HG03378 (cell line): ENCODE data around the gene HAVCR1.
"Not testable (repeated sequence)": the region's sequence is repeated elsewhere in the genome, so short reads cannot be mapped to it uniquely, and the experiment has no call there.

Experiments
- ATAC-seq: cut with Tn5 transposase; IDR thresholded peaks from one replicate; pipeline ENCODE4 v1.9.1; 2021; ENCODE audit warnings: mild to moderate bottlenecking, moderate library complexity; ENCODE audit not compliant: unreplicated experiment

The HAVCR1 gene

GRCh38 chr5:157051604-157052245 is 7.2 kb downstream of the HAVCR1 start:
- no peak for ATAC-seq

GRCh38 chr5:157050050-157050449 is 8.9 kb downstream of the HAVCR1 start:
- no peak for ATAC-seq

GRCh38 chr5:157049605-157050004 is 9.3 kb downstream of the HAVCR1 start:
- no peak for ATAC-seq

GRCh38 chr5:157047898-157048297 is 11.0 kb downstream of the HAVCR1 start:
- ATAC-seq = peak; percentile 58

- ATAC-seq = not testable (repeated sequence)
Observed at GRCh38 chr5:157047016-157047415, 11.9 kb downstream of the HAVCR1 start.

GRCh38 chr5:157046041-157046440 is 12.9 kb downstream of the HAVCR1 start:
- no peak for ATAC-seq

- no peak for ATAC-seq
Observed at GRCh38 chr5:157045601-157046000, 13.3 kb downstream of the HAVCR1 start.

- no peak for ATAC-seq
Observed at GRCh38 chr5:157038568-157039187, 20.2 kb downstream of the HAVCR1 start.

GRCh38 chr5:157034106-157035072 is 24.5 kb downstream of the HAVCR1 start:
- ATAC-seq = not testable (repeated sequence)

- no peak for ATAC-seq
Observed at GRCh38 chr5:157033071-157033583, 25.8 kb downstream of the HAVCR1 start.

- no peak for ATAC-seq
Observed at GRCh38 chr5:157030692-157031091, 28.2 kb downstream of the HAVCR1 start.

- no peak for ATAC-seq
Observed at GRCh38 chr5:157029457-157029856, 29.5 kb downstream of the HAVCR1 start.

- ATAC-seq = peak; percentile 93
Observed at GRCh38 chr5:157027663-157028062, 31.3 kb downstream of the HAVCR1 start.

GRCh38 chr5:157026789-157027424 is 32.0 kb downstream of the HAVCR1 start:
- no peak for ATAC-seq

GRCh38 chr5:157025093-157025698 is 33.7 kb downstream of the HAVCR1 start:
- ATAC-seq = no peak

- ATAC-seq = no peak
Observed at GRCh38 chr5:157024208-157024959, 34.5 kb downstream of the HAVCR1 start.

GRCh38 chr5:157022024-157022423 is 36.9 kb downstream of the HAVCR1 start:
- no peak for ATAC-seq

- no peak for ATAC-seq
Observed at GRCh38 chr5:157020511-157021222, 38.2 kb downstream of the HAVCR1 start.

GRCh38 chr5:157020002-157020401 is 38.9 kb downstream of the HAVCR1 start:
- no peak for ATAC-seq
